Measurements from ENCODE around the gene POLR3A. TPM values are rescaled to one million over a fixed set of nuclear protein-coding genes. Genes with fewer than 3 reads are reported as not detected.

Gene POLR3A
- total and polyA plus RNA-seq, 12 donors = 4.2 to 12.5 (median 10.2) TPM

- no peak for TF ChIP-seq CTCF (IDR thresholded peaks at IDR 0.05)
- Histone ChIP-seq H3K9me3 (peaks cover 0 to 12% (median 7%) of the 10 kb centered on the region in 11 donors), H3K4me3 (no peak overlapping the region), H3K36me3 (no peaks in the 10 kb centered on the region), H3K4me1 (peaks cover 0 to 11% (median 0%) of the 10 kb centered on the region in 9 donors), H3K27ac (no peak overlapping the region), H3K27me3 (no peaks in the 10 kb centered on the region)
- 42 to 50% methylated on average over 2 of the region's 2 CpGs for WGBS, 2 donors
- intact Hi-C loops (cut with DNase I) = no loop called here
- ATAC-seq = no peak
- no peak for DNase-seq
These were observed 83.2 kb downstream of the POLR3A start for GRCh38 chr10:77946084-77946483.

- H3K4me1 ChIP-seq = peaks cover 0 to 16% (median 6%) of the 10 kb centered on the region in 9 donors
- no peak overlapping the region for H3K27ac ChIP-seq
- ATAC-seq (no peak), DNase-seq (no peak)
- no peak for TF ChIP-seq CTCF (IDR thresholded peaks at IDR 0.05)
- intact Hi-C loops (cut with DNase I) = no loop called here
- no peaks in the 10 kb centered on the region for H3K9me3 ChIP-seq
- no peaks in the 10 kb centered on the region for H3K27me3 ChIP-seq
- no peaks in the 10 kb centered on the region for H3K36me3 ChIP-seq
- H3K4me3 ChIP-seq = no peak overlapping the region
- 68 to 74% methylated on average over 4 of the region's 4 CpGs for WGBS, 2 donors
These were observed 84.8 kb downstream of the POLR3A start for GRCh38 chr10:77944519-77944918.

GRCh38 chr10:77943121-77943901 lies 86.0 kb downstream of the POLR3A start:
- Histone ChIP-seq H3K27ac (no peak overlapping the region), H3K36me3 (no peaks in the 10 kb centered on the region), H3K4me1 (peaks cover 0 to 20% (median 11%) of the 10 kb centered on the region in 9 donors), H3K9me3 (no peaks in the 10 kb centered on the region), H3K27me3 (no peaks in the 10 kb centered on the region), H3K4me3 (no peak overlapping the region)
- intact Hi-C loops (cut with DNase I) = no loop called here
- WGBS, 2 donors = 56 to 58% methylated on average over 8 of the region's 8 CpGs
- no peak for DNase-seq
- no peak for TF ChIP-seq CTCF (IDR thresholded peaks at IDR 0.05)
- ATAC-seq = peak in 6 of 8 donors; percentile 48 to 78 (median 65)

GRCh38 chr10:77941790-77942189 lies 87.5 kb downstream of the POLR3A start:
- Histone ChIP-seq H3K27me3 (no peaks in the 10 kb centered on the region), H3K27ac (no peak overlapping the region)

More at GRCh38 chr10:77941790-77942189, 87.5 kb downstream of the POLR3A start:
- WGBS, 2 donors = 91 to 95% methylated on average over 6 of the region's 6 CpGs
- ATAC-seq = no peak
- Histone ChIP-seq H3K9me3 (no peaks in the 10 kb centered on the region), H3K4me1 (peaks cover 0 to 20% (median 11%) of the 10 kb centered on the region in 9 donors), H3K36me3 (no peaks in the 10 kb centered on the region), H3K4me3 (no peak overlapping the region)
- no peak for TF ChIP-seq CTCF (IDR thresholded peaks at IDR 0.05)
- intact Hi-C loops (cut with DNase I) = no loop called here
- no peak for DNase-seq
